NCI-H146 treated with DMSO at 0.1 percent for 48 hours (cell line): Measurements from ENCODE around the gene TMBIM1.

ENCODE experiments used
- DNase-seq: peaks from one replicate; lab custom pipeline; 2025; ENCODE audit not compliant: unreplicated experiment; lab: John Stamatoyannopoulos, UW

Gene TMBIM1

GRCh38 chr2:218259099-218259961 lies 33.0 kb downstream of the TMBIM1 start:
- DNase-seq: no peak

DNA sequence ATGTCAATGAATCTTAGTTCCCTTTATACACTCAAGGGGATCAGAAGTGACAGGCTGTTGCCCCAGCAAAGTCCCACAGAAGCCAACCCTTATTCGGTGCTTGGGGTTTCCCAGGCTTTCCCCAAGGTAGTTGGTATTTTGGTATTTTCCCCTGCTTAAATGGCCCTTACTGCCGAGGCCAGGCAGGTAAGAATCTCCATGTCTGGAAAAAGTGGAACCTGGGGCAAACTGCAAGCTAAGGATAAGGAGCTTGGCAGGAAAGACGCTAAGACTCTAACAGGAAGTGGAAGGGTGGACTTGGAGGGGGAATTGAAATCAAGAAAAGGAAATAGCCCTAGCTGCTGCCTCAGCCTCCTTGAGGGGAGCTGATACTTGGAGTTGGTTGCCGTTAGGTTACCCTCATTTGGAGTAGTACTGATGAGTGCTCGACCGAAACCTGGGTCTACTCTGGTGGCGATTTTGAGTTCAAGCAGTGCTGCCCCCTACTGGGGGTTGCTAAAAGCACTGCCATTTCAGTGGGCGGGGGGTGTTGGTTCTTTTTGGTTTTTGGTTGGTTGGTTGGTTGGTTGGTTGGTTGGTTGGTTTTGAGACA lies 34.8 kb downstream of the TMBIM1 start:
- no peak for DNase-seq

DNA sequence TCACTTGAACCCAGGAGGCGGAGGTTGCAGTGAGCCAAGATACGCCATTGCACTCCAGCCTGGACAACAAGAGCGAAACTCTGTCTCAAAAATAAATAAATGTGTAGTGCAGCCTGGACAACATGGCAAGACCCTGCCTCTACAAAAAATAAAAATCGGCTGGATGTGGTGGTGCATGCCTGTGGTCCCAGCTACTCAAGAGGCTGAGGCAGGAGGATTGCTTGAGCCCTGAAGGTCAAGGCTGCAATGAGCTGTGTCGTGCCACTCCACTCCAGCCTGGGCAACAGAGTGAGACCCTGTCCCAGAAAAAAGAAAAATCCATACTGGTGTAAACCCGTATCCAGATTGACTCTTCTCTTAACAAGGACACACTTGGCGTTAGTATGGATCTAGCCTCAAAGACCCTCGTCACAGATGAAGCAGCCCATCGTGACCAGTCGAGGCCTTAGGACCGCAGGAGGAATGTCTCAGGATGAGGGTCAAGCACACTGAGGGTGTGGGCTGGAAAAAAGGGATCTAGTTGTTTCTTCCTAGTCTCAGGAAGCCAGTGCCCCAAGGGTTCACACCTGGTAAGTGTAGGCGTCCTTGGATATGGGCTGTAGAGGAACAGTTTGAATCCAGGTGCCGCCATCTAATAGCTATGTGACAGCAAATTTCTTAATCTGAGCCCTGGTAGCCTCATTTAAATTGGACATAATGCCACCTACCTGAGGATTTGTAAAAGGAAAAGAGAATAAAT lies 35.5 kb downstream of the TMBIM1 start:
- DNase-seq: no peak

DNA sequence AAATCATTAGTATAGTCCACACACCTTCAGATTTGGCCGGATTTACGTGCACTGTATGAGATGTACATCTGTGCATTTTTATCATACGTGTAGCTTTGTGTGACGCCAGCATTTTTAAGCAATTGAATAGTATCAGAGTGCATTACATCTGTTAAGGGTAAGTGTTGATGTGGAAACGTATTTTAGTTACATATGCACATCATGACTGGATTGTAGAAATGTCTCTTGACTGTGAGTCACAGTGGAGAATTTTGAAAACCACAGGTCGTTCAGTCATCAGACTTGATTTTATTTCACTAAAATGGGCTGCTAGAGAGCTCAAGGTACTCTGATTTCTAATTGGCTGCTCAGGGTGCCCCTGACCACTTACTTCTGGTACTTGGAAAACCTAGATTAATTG lies 36.9 kb downstream of the TMBIM1 start:
- DNase-seq: no peak

- DNase-seq: no peak
These were observed 39.1 kb downstream of the TMBIM1 start for GRCh38 chr2:218253232-218253625.

DNA sequence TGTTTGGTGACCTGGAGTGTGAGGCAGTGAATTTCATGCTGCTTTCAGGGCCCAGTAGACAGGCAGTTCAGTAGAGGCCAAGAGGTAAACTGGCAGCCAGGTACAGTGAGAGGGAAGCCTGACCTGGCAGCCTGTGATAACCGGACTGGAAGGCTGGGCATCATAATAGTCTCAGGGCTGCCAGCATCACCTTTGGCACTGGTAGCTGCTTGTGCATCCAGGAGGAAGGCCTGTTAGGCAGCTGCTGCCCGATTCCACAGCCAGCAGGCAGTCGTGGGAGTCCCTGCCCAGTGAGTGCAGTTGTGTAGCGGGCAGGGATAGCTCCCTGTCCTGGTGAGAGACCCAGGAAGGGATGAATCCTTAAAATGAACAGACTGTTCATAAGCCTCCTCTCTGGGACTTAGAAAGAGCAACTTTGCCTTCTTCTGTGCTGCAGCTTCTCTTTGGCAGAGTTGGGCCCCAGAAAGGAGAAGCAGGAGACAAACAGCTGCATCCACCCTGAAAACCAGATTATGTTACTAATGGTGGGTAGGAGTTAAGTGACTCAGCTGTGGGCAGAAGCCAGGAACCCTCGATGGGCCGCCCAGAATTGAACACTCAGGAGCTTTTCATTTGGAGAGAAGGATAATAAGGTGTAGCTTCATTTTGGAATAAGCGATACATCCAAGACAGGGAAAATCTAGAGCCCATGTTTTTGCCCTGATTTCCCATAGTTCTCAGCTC lies 39.6 kb downstream of the TMBIM1 start:
- no peak for DNase-seq

DNA sequence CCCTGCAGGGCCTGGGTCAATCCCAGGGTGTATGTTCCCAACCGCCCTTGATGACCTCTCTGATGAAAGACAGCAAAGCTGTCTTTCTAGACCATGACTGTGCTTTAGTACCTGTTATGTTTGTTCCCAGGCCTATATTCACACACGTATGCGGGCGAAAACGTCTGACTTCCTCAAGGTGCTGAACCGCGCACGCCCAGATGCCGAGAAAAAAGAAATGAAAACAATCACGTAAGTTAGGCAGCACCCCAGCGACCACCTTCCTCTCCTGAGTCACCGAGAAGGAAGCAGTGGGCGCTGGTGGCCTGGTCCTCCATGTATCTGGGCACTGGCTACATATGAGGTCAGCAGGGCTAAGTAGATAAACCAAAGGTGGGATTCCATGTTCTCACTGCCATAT lies 42.6 kb downstream of the TMBIM1 start:
- no peak for DNase-seq

GRCh38 chr2:218245214-218245613 lies 47.1 kb downstream of the TMBIM1 start:
- DNase-seq: no peak

DNA sequence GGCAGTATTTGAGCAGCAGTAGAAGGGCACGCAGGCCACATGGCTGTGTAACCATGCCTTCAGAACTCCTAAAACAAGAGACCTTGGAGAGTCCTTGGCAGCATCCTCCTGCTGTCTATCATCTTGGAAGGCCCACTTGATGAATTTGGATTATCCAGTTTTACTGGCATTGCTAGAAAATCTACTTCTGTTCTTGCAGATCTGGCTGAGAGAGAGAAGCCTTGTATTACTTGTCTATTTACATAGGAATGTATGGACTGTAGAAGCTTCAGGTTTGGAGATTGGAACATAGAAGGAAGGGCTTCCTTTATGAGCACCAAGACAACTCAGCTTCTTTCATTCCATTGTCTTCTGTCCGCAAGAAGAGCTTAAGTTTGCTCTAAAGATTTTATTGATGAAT lies 47.6 kb downstream of the TMBIM1 start:
- DNase-seq: no peak

DNA sequence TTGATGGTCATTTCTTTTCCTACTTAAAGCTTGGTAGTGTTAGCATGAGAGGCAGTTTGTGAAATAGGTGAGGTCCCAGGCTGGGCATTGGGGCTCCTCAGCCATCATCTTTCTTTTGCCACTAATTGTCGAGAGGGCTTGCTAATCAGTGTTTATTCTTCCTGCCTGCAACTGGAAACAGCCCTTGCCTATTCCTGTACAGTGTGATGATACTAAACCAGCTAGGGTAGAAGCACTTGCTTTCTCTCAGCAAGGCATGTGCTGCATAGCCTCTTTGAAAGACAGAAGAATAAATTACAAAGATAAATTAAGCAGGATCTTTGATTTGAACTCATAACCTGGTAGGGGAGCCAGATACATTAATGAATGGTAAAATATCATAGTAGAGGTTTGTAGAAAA lies 48.1 kb downstream of the TMBIM1 start:
- no peak for DNase-seq

DNA sequence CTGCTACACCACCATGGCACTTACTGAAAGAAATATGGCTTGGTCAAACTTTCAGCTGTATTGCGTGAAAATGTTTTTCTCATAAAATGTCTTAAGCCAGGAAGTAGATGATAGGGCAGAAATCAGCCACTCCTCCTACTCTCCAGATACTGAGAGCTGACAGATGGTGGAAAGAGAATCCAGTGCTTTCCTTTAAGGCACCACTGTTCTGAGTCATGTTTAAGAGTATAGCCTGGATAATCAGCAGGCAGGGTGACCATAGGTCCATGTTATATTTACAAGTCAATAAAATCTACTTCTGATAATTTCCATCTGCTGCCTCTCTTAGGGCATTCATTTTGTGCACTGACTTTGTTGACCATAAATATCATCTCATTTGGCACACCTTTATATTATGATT lies 53.4 kb downstream of the TMBIM1 start:
- DNase-seq: no peak

- DNase-seq: no peak
These were observed 55.5 kb downstream of the TMBIM1 start for GRCh38 chr2:218236829-218237228.

DNA sequence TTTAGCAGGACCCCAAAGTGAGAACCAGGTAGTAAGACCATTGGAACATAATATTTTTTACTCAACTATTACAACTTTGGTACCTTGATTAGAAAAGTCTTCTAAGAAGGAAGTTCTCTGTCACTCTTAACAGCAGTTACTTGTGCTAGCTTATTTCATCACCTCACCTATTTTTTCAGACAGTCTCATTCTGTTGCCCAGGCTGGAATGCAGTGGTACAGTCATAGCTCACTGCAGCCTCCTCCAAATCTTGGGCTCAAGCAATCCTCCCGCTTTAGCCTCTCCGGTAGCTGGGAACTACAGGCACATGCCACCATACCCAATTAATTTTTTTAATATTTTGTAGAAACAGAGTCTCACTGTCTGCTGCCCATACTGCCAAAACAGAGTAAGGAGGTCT lies 57.3 kb downstream of the TMBIM1 start:
- DNase-seq: no peak

- DNase-seq: no peak
These were observed 57.8 kb downstream of the TMBIM1 start for GRCh38 chr2:218234521-218234920.

GRCh38 chr2:218233543-218233942 lies 58.8 kb downstream of the TMBIM1 start:
- no peak for DNase-seq

- DNase-seq: no peak
These were observed 61.4 kb downstream of the TMBIM1 start for GRCh38 chr2:218230882-218231281.

DNA sequence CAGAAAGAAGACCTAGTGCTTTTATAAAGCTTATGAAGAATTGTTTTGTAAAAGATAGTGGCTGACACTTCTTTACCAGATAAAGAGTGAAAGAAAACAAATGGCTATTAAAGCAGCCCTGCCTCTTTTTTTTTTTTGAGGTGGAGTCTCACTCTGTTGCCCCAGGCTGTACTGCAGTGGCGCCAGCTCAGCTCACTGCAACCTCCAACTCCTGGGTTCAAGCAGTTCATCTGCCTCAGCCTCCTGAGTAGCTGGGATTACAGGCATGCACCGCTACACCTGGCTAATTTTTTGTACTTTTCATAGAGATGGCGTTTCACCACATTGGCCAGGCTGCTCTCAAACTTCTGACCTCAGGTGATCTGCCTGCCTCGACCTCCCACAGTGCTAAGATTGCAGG lies 62.5 kb downstream of the TMBIM1 start:
- no peak for DNase-seq

GRCh38 chr2:218229239-218229638 lies 63.1 kb downstream of the TMBIM1 start:
- no peak for DNase-seq

DNA sequence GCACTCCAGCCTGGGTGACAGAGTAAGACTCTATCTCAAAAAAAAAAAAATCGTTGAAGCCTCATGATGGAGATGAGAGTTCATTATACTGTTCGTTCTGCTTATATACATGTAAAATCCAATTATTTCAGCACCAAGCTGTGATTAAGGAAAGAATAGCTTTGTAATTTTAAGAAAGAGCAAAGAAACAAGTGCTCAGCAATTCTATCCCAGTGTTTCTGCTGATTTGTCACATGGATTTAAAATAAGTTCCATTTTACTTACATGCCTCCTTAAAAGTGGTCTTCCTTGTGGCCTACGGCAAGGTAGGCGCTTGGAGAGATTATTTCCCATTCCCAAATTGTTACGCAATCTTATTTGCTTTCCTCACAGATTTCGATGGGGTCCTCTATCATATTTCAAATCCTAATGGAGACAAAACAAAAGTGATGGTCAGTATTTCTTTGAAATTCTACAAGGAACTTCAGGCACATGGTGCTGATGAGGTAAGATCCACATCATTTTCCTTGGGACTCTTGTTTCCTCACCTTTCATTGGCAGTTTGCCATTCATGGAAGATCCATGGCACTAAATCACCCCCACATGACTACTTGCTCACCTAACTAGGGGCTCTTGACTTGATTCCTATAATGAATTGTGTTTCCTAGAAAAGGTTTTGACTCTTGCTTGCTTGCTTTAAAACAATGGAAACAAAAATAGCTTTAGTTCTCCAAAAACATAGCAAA lies 63.8 kb downstream of the TMBIM1 start:
- no peak for DNase-seq

- DNase-seq: no peak
These were observed 65.4 kb downstream of the TMBIM1 start for GRCh38 chr2:218226903-218227302.
